NOMO-1 treated with DMSO at 0.1 percent for 48 hours (cell line): Measurements from ENCODE around the gene KIFC1.

ENCODE experiments used
- DNase-seq: peaks from one replicate; lab custom pipeline; 2025; ENCODE audit not compliant: unreplicated experiment; lab: John Stamatoyannopoulos, UW

Gene KIFC1

DNA sequence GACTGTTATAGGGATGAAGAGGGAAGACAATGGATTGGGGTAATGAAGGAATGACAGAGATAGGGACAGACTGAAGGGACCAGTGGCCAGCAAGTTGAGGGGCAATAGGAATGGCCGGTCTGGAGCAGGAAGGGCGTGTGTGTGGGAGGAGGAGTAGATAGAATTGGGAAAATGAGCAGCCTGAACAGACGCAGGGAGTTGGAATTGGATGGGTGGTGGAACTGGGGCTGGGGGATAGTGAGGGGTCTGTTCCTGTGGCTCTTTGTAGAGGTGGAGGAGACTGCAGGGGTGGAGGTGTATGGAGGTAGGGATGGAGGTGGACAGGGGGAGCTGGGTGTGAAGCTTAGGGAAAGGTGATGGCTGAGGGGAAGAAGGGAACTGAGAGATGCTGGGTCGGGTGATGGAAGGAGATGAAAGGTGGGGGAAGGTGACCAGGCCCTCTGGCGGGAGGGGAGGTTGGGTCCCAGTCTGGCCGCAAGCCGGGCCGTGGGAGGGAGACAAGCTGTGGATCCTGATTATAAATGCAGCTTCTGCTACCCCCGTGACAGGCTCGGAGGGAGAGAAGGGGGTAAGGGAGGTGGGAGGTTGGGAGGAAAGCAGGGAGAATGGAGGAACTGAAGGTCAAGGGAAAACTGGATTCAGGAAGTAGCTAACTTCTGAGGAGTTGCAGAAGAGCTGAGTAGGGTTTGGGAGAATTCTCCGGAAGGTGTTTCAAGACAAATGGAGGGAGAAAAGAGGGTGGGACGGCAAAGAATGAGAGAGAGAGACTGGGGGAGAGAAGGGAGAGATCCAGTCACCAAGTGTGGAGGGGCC, 33.4 kb downstream of the KIFC1 start:
- DNase-seq, result no peak

DNA sequence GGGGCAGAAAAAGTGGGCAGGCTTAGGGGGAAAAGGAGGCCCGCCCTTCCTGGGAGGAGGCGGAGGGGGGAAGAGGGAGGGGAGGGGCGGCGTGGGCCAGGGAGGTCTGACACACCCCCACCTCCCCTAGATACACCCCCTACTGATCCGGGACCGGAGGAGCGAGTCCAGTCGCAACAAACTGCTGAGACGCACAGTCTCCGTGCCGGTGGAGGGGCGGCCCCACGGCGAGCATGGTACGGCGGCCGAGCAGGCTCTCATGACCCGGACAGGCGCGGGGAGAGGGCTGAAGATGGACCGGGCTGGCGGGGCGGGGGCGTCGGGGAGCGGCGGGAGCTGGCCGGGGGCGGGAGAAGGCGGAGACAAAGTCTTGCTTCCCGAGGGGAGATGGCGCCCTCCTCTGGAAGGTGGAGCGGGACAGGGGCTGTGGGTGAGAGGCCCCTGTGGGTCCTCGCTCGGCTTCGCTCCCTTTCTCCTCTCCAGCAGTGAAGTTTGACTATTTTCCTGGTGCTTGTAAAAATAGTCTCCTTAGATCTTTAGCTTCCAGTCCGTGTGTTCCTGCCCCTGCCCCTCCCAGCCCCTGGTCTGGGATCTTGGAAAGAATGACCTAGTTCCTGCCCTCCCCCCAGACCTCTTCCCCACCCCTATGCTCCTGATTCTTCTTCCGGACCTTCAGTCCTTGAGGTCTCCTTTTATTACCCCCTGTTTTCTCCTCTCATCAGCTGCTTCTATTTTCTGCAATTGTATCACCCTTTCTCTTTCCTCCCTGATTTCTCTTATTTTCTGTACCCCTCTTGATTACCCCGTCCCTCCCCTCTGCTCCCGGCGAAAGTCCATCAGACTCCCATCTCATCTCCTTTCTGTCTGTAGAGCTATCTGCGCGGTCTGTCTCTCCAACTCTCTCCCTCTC, 34.3 kb downstream of the KIFC1 start:
- peak; percentile 73 for DNase-seq

DNA sequence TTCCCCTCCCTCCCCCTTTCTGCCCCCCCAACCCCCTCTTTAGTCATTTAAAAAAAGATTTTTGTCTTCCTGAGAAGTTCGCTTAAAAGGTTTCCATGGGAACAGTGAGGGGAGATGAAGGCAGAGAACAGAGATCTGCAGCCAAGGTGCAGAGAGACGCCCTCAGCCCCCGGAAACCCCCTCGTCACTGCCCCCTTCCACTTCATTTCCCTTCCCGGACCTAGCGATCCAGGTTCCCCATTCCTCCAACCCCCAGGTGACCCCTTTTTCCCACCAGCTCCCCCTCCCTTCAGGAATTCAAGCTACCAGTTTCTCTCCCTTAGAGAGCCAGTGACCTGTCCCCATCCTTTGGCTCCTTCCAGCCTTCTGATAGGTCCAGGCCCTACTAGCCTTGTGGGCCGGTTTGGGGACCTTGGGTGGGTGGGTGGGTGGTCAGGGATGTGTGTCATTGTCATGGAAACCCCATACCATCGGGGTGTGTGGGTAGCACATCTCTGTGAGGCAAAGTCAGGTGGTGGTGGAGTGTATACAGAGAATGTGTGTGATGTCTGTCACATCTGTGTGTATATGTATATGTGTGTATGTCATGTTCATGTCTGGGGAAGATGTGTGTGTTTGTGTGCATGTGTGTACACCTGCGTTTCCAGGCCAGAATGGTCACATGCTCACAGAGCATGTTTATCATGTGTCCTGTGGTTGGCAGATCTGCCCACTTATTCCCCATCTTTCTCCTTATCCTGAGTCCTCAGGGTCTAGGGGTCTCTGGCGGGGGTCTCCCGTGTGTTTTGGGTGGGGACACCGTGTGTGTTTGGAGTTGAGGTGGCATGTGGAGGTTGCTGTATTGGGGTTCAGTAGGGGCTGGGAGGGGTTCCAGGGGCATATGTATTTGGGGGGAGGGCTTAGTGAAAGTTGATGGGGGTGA, 35.2 kb downstream of the KIFC1 start:
- DNase-seq, result no peak

DNA sequence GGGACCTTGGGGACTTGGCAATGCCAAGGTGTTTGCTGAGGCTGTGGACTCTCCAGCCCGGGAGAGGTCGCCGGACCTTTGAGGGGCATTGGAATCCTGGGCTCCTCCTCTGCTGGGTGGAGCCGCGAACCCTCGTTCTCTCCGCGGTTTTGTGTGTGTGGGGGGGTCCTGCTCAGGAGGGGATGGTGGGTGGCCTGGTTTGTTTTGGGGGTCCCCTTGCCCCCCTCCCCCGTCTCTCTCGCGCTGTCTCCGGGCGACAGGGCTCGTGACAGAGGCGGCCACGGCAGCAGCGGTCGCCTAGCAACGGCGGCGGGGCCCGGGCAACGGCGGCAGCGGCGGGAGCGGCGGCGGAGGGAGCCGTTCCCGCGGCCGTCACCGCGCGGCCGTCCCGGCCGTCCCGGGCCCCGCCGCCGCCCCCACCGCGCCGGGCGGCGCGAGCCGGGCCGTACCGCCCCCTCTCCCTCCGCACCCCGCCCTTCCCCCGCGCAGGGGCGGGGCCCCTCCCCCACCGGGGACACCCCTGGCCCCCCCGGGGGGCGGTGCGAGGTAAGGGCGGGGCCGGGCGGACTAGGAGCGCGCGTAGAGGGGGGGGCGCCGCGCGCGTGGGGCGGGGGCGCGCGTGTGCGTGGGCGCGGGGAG, 36.1 kb downstream of the KIFC1 start:
- no peak for DNase-seq

DNA sequence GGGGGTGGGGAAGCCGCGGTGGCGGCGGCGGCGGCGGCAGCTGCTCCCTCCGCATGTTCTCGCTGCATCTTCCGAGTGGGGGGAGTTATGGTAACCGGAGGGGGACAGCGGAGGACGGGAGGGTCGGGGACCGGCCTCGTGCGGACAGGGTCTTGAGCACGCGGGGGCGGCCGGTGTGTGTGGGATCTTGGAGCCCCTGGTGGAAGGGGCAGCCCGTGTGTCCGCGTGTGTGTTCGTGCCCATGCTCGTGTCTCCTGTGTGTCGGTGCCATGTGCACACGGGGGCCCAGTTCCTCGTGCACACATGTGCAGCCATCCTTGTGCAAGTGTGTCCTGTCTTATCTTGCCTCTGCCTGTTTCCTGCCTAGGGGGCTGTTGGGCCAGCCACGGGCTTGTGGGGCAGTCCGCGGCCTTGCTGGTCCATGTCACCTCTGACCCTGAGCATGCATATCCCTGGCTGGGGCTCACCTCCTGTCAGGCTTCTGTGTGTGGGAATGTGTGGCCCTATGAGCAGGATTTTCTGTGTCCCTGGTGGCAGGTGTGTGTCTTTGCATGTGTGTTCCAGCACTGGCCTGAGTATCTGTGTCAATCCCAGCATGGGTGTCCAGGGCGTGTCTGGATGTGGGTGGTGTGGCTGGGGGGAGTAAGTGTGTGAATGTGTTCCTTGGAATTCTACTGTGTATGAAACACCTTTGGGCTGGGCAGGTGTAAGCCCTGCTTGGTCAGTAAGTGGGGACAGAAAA, 36.8 kb downstream of the KIFC1 start:
- DNase-seq, result no peak

DNA sequence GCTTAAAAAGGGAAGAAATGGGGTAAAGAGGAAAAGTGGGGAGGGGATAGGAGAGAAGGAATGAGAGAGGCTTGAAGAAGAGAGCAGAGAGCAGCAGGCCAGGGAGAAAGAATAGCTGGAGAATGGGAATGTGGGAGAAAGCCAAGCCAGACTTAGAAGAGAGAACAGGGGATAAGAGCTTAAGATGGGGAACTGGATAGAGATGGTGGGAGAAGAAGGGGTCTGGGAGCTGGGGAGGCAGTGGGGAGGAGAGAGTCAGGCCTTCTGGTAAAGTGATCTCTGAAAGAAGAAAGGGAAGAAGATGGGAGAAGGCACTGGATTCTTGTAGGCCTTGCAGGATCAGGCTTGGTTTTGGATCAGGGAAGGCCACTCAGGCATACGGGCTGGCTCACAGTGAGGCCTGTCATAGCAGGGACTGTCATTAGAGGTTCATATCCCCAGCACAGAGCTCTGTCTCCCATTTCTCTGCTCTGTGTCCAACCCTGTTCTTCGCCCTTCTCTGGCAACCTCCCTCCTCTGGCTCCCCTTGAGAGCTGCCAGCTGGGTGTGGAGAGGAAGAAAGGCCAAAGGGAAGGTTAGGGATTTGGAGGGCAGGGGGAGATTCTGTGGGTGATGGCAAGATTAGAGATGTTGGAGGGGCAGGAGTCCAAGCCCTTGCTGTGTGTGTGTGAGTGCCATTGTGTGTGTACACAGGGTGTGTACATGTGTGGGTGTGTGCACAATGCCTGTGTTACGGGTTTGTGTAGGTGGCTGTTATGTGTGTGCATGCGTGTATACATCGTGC, 37.5 kb downstream of the KIFC1 start:
- DNase-seq, result no peak

DNA sequence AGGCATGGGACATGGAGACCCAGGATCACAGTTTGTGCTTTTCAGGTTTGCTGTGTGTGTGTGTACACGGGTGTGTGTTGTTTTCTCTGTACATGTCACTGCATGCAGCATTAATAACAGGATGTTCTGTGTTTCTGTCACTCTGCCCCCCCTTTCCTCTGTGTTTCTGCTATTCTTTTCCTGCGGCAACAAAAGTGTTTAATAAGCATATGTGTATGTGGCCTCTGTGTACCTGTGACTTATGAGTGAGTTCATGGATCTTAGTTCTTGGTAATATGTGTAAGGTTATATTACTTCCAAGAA, 38.1 kb downstream of the KIFC1 start:
- DNase-seq, result no peak

DNA sequence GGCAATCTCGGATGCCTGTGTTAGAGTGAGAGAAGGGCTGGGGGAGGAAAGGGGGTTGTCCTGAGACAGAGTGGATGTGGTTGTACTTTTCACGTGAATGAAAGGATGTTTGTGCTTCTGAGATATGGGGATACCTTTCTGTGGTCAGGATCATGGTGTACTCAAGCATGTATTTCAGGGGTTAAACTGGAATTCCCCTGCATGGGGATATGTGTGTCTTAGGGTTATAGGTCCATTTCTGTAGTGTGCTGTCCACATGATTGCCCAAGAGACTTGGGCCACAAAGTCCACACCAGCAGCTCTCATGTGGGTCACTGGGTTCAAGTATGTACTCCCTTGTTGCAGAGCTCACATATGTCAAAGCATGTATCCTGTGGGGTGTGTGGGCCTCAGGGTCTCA, 38.7 kb downstream of the KIFC1 start:
- DNase-seq, result no peak

DNA sequence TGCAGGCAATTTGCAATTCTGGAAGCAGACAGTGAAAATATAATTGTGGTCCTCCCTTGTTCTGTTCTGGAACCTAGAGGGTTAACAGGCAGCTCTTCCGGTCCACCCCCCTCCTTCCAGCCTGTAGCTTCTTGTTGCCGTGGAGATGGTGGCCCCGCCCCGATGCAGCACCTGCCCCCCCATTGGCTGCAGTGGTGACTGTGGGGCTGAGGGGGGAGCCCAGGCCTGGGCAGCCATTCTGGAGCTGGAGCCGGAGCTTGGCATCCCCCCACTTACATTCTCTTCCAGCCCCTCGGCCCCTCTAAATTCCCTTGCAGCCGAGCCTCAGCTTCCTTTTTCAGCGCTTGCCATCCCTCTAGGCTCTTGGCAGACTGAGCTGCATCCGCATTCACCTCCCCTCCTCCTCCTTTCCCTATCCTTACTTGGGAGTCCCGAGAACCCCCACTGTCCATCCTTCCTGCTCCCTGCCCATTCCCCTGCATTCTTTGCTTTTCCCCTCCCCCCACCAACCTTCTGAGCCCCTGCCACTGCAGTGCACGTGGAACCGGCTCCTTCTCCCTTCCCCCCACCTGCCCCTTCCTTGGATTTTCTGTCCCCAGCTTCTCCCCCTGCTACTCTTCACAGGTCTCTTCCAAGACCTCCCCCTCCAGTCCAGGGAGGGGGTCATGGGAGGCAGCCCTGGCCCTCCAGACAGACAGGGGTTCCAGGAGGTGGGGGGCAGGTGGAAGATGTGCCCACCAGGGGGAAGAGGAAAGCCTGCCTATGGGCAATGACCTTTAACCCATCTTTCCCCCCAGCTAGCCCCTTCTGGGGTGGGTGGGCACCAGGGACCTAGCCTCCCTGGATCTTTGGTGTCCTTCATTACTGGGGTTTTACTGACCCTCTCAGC, 39.6 kb downstream of the KIFC1 start:
- peak; percentile 36 for DNase-seq

DNA sequence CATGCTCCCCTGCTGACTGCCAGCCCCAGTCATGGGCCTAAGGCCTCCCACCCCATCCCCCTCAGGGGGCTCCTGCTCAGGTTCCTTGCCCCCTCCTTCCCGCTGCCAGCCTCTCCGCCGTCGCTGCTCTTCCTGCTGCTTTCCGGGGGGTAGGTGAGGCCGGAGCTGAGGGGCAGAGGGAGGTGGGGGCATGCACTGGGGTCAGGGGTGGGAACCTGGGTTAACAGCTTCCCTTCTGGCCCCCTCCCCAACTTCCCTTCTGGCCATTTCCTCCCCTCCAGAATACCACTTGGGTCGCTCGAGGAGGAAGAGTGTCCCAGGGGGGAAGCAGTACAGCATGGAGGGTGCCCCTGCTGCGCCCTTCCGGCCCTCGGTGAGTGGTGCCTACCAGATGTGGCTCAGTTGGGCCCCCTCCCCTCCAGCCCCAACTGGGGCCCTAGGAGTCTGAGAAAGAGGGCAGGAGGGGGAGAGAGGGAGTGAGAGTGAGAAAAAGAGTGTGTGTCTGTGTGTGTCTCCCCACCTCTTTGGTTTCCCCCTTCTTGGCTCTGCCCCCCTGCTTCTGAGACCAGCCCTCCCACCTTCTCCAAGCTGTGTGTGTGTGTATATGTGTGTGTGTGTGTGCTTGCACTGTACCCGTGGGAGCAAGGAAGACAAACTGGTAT, 40.4 kb downstream of the KIFC1 start:
- no peak for DNase-seq

DNA sequence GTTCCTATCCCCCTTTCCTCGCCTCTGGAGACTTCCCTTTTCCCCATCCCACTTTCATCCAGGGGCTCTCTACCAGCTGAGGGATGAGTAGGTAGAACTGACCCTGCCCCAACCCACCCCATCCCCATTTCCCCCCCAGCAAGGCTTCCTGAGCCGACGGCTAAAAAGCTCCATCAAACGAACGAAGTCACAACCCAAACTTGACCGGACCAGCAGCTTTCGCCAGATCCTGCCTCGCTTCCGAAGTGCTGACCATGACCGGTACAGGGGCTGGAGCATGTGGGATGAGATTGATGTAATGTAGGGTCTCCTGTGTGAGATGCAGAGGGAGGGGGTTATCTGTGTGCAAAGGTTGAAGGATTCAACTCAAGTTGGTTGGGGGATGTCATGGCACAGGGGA, 40.9 kb downstream of the KIFC1 start:
- no peak for DNase-seq

DNA sequence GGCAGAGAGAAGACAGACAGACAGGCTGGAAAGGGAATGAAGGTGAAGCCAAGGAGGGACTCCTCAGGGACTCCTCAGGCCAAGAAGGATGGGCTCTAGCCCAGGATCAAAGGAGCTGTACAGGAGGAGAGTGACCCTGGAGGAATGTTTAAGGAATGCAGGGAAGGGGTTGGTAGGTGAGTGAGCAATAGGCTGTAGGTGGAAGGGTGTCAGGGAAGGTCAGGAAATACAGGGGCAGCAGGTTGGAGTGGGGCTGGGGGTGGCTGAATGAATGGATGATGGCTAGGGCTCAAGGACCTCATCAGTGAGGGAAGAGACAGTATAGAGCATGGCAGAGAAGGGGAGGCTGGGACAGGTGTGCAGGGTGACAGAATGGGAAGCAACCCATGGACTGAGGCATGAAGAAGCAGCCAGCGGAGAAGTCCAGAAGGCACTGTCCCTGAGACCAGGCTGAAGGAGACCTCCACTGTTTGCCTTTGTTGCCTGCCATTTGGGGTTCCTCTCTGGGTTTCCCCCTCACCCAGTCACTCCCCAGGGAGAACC, 41.4 kb downstream of the KIFC1 start:
- no peak for DNase-seq

DNA sequence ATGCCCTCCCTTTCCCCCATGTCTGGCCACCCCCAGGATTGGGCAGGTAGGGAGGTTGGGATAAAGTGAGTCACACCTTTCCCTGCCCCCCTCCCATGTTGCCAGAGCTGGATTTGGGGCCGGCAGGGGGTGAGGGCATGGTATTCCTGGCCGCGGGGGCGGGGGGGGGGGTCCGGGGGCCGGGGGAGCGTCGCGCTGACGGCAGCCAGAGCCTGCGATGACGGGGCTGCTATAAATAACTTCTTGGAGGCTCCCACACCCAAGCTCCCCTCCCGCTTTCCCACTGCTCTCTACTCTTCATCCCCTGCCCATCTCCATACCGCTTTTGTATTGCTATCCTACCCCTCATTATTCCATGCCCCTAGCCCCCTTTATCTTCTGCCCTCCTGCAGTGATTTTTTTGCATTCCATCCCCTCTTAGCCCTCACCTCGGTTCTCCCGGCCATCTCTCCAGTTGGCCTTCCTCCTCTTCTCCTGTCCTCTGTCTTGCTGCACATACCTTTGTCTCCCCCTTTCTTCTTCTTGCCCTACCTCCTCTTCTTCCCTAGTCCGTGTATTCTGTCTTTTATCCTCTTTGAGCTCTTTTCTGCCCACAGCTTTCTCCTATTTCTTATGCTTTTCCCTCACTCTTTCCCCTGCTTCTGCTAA, 42.0 kb downstream of the KIFC1 start:
- no peak for DNase-seq

DNA sequence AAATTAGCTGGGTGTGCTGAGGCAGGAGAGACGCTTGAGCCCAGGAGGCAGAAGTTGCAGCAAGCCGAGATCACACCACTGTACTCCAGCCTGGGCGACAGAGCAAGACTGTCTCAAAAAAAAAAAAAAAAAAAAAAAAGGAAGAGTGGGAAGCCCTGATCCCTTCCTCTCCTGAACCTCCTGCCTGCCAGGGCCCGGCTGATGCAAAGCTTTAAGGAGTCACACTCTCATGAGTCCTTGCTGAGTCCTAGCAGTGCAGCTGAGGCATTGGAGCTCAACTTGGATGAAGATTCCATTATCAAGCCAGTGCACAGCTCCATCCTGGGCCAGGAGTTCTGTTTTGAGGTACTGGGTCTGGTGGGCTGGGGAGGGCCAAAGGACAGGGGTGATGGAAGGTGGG, 43.3 kb downstream of the KIFC1 start:
- no peak for DNase-seq

DNA sequence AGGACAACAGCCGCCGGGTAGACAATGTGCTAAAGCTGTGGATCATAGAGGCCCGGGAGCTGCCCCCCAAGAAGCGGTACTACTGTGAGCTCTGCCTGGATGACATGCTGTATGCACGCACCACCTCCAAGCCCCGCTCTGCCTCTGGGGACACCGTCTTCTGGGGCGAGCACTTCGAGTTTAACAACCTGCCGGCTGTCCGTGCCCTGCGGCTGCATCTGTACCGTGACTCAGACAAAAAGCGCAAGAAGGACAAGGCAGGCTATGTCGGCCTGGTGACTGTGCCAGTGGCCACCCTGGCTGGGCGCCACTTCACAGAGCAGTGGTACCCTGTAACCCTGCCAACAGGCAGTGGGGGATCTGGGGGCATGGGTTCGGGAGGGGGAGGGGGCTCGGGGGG, 46.0 kb downstream of the KIFC1 start:
- DNase-seq, result no peak

DNA sequence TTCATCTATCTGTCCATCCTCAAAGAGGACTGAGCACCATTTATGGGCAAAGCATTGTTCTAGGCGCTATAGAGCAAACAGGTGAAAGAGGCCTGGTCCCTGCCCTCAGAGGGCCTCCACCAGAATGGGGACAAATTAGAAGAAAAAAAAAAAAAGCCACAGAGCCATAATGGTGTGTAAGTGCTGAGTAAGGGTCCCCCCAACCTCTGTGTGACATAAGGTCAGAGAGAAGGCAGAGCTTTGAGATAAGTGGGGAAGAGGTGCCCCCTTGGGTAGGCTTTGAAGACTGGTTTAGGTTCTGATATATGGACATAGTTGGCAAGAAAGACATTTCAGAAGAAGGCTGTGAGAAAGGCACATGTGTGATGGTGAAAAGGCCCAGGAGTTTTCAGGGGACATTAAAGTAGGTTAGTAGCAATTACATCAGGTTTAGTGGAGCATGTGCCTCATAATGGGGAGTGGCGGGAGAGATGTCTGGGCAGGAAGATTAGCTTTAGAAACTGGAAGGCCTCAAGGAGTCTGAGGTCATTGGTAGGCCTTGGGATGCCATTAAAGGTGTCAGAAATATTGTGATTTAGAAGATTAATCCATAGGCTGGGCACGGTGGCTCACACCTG, 47.5 kb downstream of the KIFC1 start:
- DNase-seq, result no peak
